HCT116 (cell line): ENCODE data around the gene ZNF536. TPM values are rescaled to one million over a fixed set of nuclear protein-coding genes. Genes with fewer than 3 reads are reported as not detected.

Experiments used
- ATAC-seq: fragments of 200-7000 bp; cut with Tn5 transposase; 2 replicates; pipeline ENCODE4 v1.9.1; 2020; ENCODE audit warnings: mild to moderate bottlenecking, moderate library complexity
- BruUV-seq: library from RNA; stranded (reverse); fragments of 400-500 nt; replicated peaks from 2 replicates; lab custom pipeline; 2021; lab: Mats Ljungman, UMichigan
- CTCF ChIA-PET: fragments of 300-600 bp; sonication (Branson Sonifier 250); formaldehyde crosslinking; loops from one replicate; lab custom pipeline; 2021; ENCODE audit warnings: antibody characterized with exemption; lab: Charles Lee
- POLR2A ChIA-PET: fragments of 300-600, 350-600 bp; sonication (Branson Sonifier 250); formaldehyde crosslinking; loops from one replicate; lab custom pipeline; 2021; ENCODE audit warnings: antibody characterized with exemption; lab: Charles Lee
- RAD21 ChIA-PET, 2 experiments: fragments of 300-600 bp; sonication (Branson Sonifier 250); formaldehyde crosslinking; loops; one replicate each; lab custom pipeline; 2023; ENCODE audit warnings: low total read pairs in 2 of 2; ENCODE audit not compliant: uncharacterized antibody in 2 of 2, unreplicated experiment in 2 of 2, low non-redundant PET in 1 of 2; lab: Charles Lee
- DNase-seq: peaks from one replicate; pipeline ENCODE4 v3.0.0-alpha.2; 2010; ENCODE audit warnings: low read depth, low spot score
- H2AFZ ChIP-seq: fragments of 200-600 bp; shearing (Covaris generic), sonication (generic); 2 replicates; pipeline ENCODE4 v1.6.1; 2017; ENCODE audit warnings: low read depth, mixed run types, mixed read lengths, antibody characterized with exemption, low read length; ENCODE audit not compliant: poor library complexity, severe bottlenecking
- H3K27ac ChIP-seq: 2 replicates; pipeline ENCODE4 v1.5.1; 2012; ENCODE audit warnings: low read depth, low read length
- H3K27me3 ChIP-seq: fragments of 200-600 bp; sonication (generic); 2 replicates; pipeline ENCODE4 v1.6.1; 2016; ENCODE audit warnings: mixed run types, low read length, mixed read lengths; ENCODE audit not compliant: insufficient read depth
- H3K36me3 ChIP-seq, 2 experiments: fragments of 200-500 bp in 1 of 2; fragments of 200-600 bp in 1 of 2; sonication (Bioruptor generic) in 1 of 2; sonication (generic) in 1 of 2; 2 replicates each; pipeline versions ENCODE4 v1.5.1 to v1.6.1; 2014 to 2016; ENCODE audit warnings: low read length in 2 of 2, inconsistent platforms in 1 of 2, mixed read lengths in 1 of 2, mixed run types in 1 of 2; ENCODE audit not compliant: insufficient read depth in 2 of 2, control insufficient read depth in 1 of 2
- H3K4me1 ChIP-seq, 2 experiments: fragments of 200-600 bp in 1 of 2; sonication (generic) in 1 of 2; 2 replicates each; pipeline versions ENCODE4 v1.5.1 to v1.6.1; 2012 to 2017; ENCODE audit warnings: low read length in 2 of 2, inconsistent platforms in 1 of 2, mild to moderate bottlenecking in 1 of 2, mixed read lengths in 1 of 2, mixed run types in 1 of 2, moderate library complexity in 1 of 2; ENCODE audit not compliant: insufficient read depth in 2 of 2, control insufficient read depth in 1 of 2
- H3K4me2 ChIP-seq: fragments of 200-600 bp; sonication (generic); 2 replicates; pipeline ENCODE4 v1.6.1; 2017; ENCODE audit warnings: mixed run types, low read length, mixed read lengths
- H3K4me3 ChIP-seq, 2 experiments: fragments of 200-600 bp in 1 of 2; sonication (generic) in 1 of 2; replicated peaks in 1 of 2; 2 replicates each; pipeline ENCODE4 v1.5.1; 2011 to 2016; ENCODE audit warnings: low read length in 2 of 2, control low read depth in 1 of 2, low read depth in 1 of 2, mild to moderate bottlenecking in 1 of 2, mixed read lengths in 1 of 2, mixed run types in 1 of 2
- H3K79me2 ChIP-seq: fragments of 200-600 bp; sonication (generic); 2 replicates; pipeline ENCODE4 v1.6.1; 2017; ENCODE audit warnings: mild to moderate bottlenecking, mixed run types, low read length, moderate library complexity, mixed read lengths; ENCODE audit not compliant: insufficient read depth
- H3K9ac ChIP-seq: fragments of 200-600 bp; sonication (generic); 2 replicates; pipeline ENCODE4 v1.6.1; 2016; ENCODE audit warnings: low read length, mixed read lengths
- H3K9me2 ChIP-seq: fragments of 200-600 bp; sonication (generic), shearing (Covaris generic); 2 replicates; pipeline ENCODE4 v1.6.1; 2017; ENCODE audit warnings: mixed run types, mild to moderate bottlenecking, moderate library complexity; ENCODE audit not compliant: insufficient read depth
- H3K9me3 ChIP-seq, 2 experiments: fragments of 200-500 bp in 1 of 2; fragments of 200-600 bp in 1 of 2; sonication (Bioruptor generic) in 1 of 2; sonication (generic) in 1 of 2; 2 replicates each; pipeline ENCODE4 v1.6.1; 2014 to 2017; ENCODE audit warnings: low read length in 2 of 2, mixed read lengths in 2 of 2, inconsistent platforms in 1 of 2, low read depth in 1 of 2, mild to moderate bottlenecking in 1 of 2, mixed run types in 1 of 2, moderate library complexity in 1 of 2; ENCODE audit not compliant: control insufficient read depth in 1 of 2, insufficient read depth in 1 of 2
- H4K20me1 ChIP-seq: fragments of 200-600 bp; sonication (generic), shearing (Covaris generic); 2 replicates; pipeline ENCODE4 v1.6.1; 2017; ENCODE audit warnings: mixed run types, mild to moderate bottlenecking, moderate library complexity; ENCODE audit not compliant: insufficient read depth
- CBX3 ChIP-seq: IDR thresholded peaks from 2 replicates; pipeline ENCODE4 v1.6.1; 2012; ENCODE audit warnings: low read depth
- CEBPB ChIP-seq: IDR thresholded peaks from 2 replicates; pipeline ENCODE4 v1.6.1; 2012; ENCODE audit warnings: low read depth
- EZH2 ChIP-seq: fragments of 200-600 bp; sonication (generic); IDR thresholded peaks from 2 replicates; pipeline ENCODE4 v1.6.1; 2017; ENCODE audit warnings: antibody characterized with exemption, mixed run types
- POLR2A ChIP-seq: IDR thresholded peaks from 2 replicates; pipeline ENCODE4 v1.7.0; 2011; ENCODE audit warnings: borderline replicate concordance; ENCODE audit not compliant: insufficient read depth, insufficient read length; ENCODE audit errors: extremely low read depth
- TCF7L2 ChIP-seq: IDR thresholded peaks from 2 replicates; pipeline ENCODE4 v1.7.0; 2011; ENCODE audit warnings: borderline replicate concordance, inconsistent platforms; ENCODE audit not compliant: insufficient read depth, insufficient read length; ENCODE audit errors: extremely low read depth
- ZFX ChIP-seq: fragments of 450-650 bp; IDR thresholded peaks from 2 replicates; pipeline ENCODE4 v1.6.1; 2017
- ZNF274 ChIP-seq: fragments of 200-500 bp; sonication (Bioruptor generic); IDR thresholded peaks from 2 replicates; pipeline ENCODE4 v1.6.1; 2014; ENCODE audit warnings: mild to moderate bottlenecking, low read depth, low read length, inconsistent platforms
- intact Hi-C: fragments of 100-400 bp; cut with micrococcal nuclease; formaldehyde crosslinking; loops from 2 replicates; pipeline ENCODE4 v1.10.0; 2022
- total RNA-seq: library from RNA; stranded (reverse); gene quantifications from one replicate; pipeline ENCODE4 v1.2.1, GENCODE V29; 2021; ENCODE audit not compliant: unreplicated experiment
- TF ChIP-seq, protein P1 (sequence below), 3 experiments: fragments of 200-600 bp in 1 of 3; sonication (generic) in 1 of 3; IDR thresholded peaks in 2 of 3; conservative IDR thresholded peaks in 1 of 3; 2 replicates each; pipeline ENCODE4 v1.5.1; 2012 to 2017; ENCODE audit warnings: low read depth in 2 of 3, low read length in 2 of 3, antibody characterized with exemption in 1 of 3, borderline replicate concordance in 1 of 3, control low read depth in 1 of 3, mild to moderate bottlenecking in 1 of 3, mixed read lengths in 1 of 3, mixed run types in 1 of 3, moderate library complexity in 1 of 3; ENCODE audit not compliant: insufficient read depth in 1 of 3
- TF ChIP-seq, protein P2 (sequence below): IDR thresholded peaks from 2 replicates; pipeline ENCODE4 v1.6.1; 2011; ENCODE audit warnings: mild to moderate bottlenecking, low read length, moderate library complexity; ENCODE audit not compliant: insufficient replicate concordance; ENCODE audit errors: extremely low read depth

The ZNF536 gene
- total RNA-seq, 1 experiment from 2014 or later, result not detected

DNA sequence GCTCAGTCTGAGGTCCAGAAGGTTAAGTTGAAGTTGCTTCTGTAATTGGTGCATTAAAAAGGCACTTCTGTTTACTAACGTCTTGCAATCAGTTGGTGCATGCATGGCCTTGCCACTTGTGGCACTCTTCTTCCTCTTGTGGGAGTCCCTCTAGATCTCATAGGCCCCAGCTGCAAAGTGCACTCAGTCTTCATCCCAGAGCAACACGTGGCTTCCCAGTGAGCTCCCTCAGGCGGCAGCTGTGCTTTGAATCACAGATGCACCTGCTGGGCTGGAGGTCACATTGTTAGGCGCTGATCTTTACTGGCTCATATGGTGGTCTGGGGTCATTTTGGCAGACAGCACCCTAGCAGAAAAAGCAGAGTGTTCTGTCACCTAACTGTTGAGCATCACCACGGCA, 215.7 kb downstream of the ZNF536 start (continued):
- TF ChIP-seq POLR2A (no peak), EZH2 (no peak), CBX3 (no peak), CEBPB (no peak)
- TF ChIP-seq, protein P1, sequence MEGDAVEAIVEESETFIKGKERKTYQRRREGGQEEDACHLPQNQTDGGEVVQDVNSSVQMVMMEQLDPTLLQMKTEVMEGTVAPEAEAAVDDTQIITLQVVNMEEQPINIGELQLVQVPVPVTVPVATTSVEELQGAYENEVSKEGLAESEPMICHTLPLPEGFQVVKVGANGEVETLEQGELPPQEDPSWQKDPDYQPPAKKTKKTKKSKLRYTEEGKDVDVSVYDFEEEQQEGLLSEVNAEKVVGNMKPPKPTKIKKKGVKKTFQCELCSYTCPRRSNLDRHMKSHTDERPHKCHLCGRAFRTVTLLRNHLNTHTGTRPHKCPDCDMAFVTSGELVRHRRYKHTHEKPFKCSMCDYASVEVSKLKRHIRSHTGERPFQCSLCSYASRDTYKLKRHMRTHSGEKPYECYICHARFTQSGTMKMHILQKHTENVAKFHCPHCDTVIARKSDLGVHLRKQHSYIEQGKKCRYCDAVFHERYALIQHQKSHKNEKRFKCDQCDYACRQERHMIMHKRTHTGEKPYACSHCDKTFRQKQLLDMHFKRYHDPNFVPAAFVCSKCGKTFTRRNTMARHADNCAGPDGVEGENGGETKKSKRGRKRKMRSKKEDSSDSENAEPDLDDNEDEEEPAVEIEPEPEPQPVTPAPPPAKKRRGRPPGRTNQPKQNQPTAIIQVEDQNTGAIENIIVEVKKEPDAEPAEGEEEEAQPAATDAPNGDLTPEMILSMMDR (IDR thresholded peaks at IDR 0.05 in 2 of 3, conservative IDR thresholded peaks at IDR 0.05 in 1 of 3; ENCODE audit: borderline replicate concordance in 1 of 3, insufficient read depth in 1 of 3, low read depth in 2 of 3, low read length in 2 of 3), result no peak
- TF ChIP-seq, protein P2, sequence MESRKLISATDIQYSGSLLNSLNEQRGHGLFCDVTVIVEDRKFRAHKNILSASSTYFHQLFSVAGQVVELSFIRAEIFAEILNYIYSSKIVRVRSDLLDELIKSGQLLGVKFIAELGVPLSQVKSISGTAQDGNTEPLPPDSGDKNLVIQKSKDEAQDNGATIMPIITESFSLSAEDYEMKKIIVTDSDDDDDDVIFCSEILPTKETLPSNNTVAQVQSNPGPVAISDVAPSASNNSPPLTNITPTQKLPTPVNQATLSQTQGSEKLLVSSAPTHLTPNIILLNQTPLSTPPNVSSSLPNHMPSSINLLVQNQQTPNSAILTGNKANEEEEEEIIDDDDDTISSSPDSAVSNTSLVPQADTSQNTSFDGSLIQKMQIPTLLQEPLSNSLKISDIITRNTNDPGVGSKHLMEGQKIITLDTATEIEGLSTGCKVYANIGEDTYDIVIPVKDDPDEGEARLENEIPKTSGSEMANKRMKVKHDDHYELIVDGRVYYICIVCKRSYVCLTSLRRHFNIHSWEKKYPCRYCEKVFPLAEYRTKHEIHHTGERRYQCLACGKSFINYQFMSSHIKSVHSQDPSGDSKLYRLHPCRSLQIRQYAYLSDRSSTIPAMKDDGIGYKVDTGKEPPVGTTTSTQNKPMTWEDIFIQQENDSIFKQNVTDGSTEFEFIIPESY, result no peak

DNA sequence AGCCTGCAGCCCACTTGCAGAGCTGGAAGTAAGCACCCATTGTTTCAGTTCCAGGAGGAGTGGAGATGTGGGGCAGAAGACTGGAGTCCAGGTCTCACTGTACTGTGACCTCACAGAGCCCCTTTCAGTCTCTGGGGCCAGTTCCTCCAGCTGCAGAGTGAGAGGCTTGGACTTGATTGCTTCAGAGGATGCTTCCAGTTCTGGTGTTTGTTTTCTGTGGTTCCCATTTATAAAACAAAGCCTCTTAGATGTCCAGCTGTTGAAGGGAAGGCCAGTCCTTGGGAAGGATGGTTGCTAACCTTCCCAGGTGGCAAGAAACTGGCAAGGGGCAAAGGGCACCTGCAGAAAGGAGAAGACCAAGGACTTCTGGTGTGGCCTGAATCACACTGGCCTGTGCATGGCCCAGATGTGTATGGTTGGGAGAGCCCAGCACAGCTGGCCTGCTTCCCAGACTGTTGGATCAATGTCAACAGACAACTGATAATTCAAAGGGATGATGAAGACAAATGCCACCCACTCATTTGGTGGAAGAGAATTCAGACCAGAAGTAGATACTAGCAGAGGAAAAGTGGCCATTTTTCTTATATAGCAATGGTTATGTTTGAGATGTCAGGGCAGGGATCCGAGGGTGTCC, 218.5 kb downstream of the ZNF536 start:
- TF ChIP-seq, protein P1 (IDR thresholded peaks at IDR 0.05 in 2 of 3, conservative IDR thresholded peaks at IDR 0.05 in 1 of 3; ENCODE audit: borderline replicate concordance in 1 of 3, insufficient read depth in 1 of 3, low read depth in 2 of 3, low read length in 2 of 3), result no peak
- TF ChIP-seq TCF7L2 (no peak), ZNF274 (no peak), CEBPB (no peak), ZFX (no peak)
- H4K20me1 ChIP-seq, result no peaks in the 10 kb centered on the region
- no peaks in the 10 kb centered on the region for H3K9me2 ChIP-seq
- H3K4me2 ChIP-seq, result no peak overlapping the region
- no peaks in the 10 kb centered on the region for H3K36me3 ChIP-seq
- H3K4me1 ChIP-seq, result no peaks in the 10 kb centered on the region
- DNase-seq (no peak), ATAC-seq (no peak)
- ChIA-PET POLR2A (no interaction called here), CTCF (no interaction called here), RAD21 (no interaction called here)
- H2AFZ ChIP-seq, result no peak overlapping the region
- no peak overlapping the region for H3K4me3 ChIP-seq
- BruUV-seq, result no TSS peak
- no peaks in the 10 kb centered on the region for H3K27me3 ChIP-seq
- H3K27ac ChIP-seq, result no peak overlapping the region
- no peaks in the 10 kb centered on the region for H3K9me3 ChIP-seq
- intact Hi-C loops, result no loop called here
- no peaks in the 10 kb centered on the region for H3K79me2 ChIP-seq
- no peak overlapping the region for H3K9ac ChIP-seq
